Neural cell (in vitro differentiated cells): ENCODE measurements around the gene GTSE1. TPM values are rescaled to one million over a fixed set of nuclear protein-coding genes. Genes with fewer than 3 reads are reported as not detected.

Experiments used
- H2AFZ ChIP-seq: fragments of 200-600, 300-800 bp; sonication (generic), shearing (Covaris generic); 2 replicates; pipeline ENCODE4 v1.6.0; 2014; ENCODE audit warnings: low read depth, mild to moderate bottlenecking, antibody characterized with exemption, low read length, moderate library complexity
- H3F3A ChIP-seq: fragments of 200-600 bp; shearing (Covaris generic); 2 replicates; pipeline ENCODE4 v1.6.1; 2016; ENCODE audit warnings: mild to moderate bottlenecking, moderate library complexity, mixed read lengths, antibody characterized with exemption, low read length; ENCODE audit not compliant: insufficient read depth, poor library complexity, severe bottlenecking
- H3K27ac ChIP-seq: fragments of 200-600, 300-800 bp; sonication (generic), shearing (Covaris generic); 2 replicates; pipeline ENCODE4 v1.5.1; 2014; ENCODE audit warnings: mild to moderate bottlenecking, low read length, moderate library complexity
- H3K27me3 ChIP-seq: fragments of 300-800, 200-600 bp; sonication (generic), shearing (Covaris generic); 2 replicates; pipeline ENCODE4 v1.6.0; 2014; ENCODE audit warnings: mild to moderate bottlenecking, low read depth, low read length, moderate library complexity; ENCODE audit not compliant: insufficient read depth
- H3K36me3 ChIP-seq: fragments of 300-800, 200-600 bp; sonication (generic), shearing (Covaris generic); 2 replicates; pipeline ENCODE4 v1.5.1; 2014; ENCODE audit warnings: mild to moderate bottlenecking, antibody characterized with exemption, low read length, moderate library complexity; ENCODE audit not compliant: insufficient read depth
- H3K4me2 ChIP-seq: fragments of 300-800, 200-600 bp; sonication (generic), shearing (Covaris generic); 2 replicates; pipeline ENCODE4 v1.6.0; 2014; ENCODE audit warnings: mild to moderate bottlenecking, low read length
- H3K4me3 ChIP-seq: fragments of 300-800, 200-600 bp; sonication (generic), shearing (Covaris generic); 2 replicates; pipeline ENCODE4 v1.5.1; 2014; ENCODE audit warnings: mild to moderate bottlenecking, low read length, moderate library complexity
- H3K79me2 ChIP-seq: fragments of 200-600 bp; shearing (Covaris generic); replicated peaks from 2 replicates; pipeline ENCODE4 v1.6.0; 2014; ENCODE audit warnings: mild to moderate bottlenecking, low read length, moderate library complexity; ENCODE audit not compliant: insufficient read depth
- H3K9ac ChIP-seq: fragments of 300-800, 200-600 bp; sonication (generic), shearing (Covaris generic); 2 replicates; pipeline ENCODE4 v1.6.1; 2016; ENCODE audit warnings: mild to moderate bottlenecking, low read length, mixed read lengths
- H3K9me2 ChIP-seq: fragments of 200-600 bp; shearing (Covaris generic); 2 replicates; pipeline ENCODE4 v1.6.1; 2016; ENCODE audit warnings: mild to moderate bottlenecking, low read length, mixed read lengths; ENCODE audit not compliant: insufficient read depth
- H3K9me3 ChIP-seq: fragments of 200-600, 300-800 bp; sonication (generic), shearing (Covaris generic); 2 replicates; pipeline ENCODE4 v1.6.1; 2016; ENCODE audit warnings: mild to moderate bottlenecking, mixed run types, low read length, moderate library complexity, mixed read lengths
- H4K20me1 ChIP-seq: fragments of 200-600 bp; shearing (Covaris generic); 2 replicates; pipeline ENCODE4 v1.6.1; 2016; ENCODE audit warnings: mild to moderate bottlenecking, mixed run types; ENCODE audit not compliant: insufficient read depth
- EP300 ChIP-seq: fragments of 450-650 bp; conservative IDR thresholded peaks from 2 replicates; pipeline ENCODE4 v1.6.1; 2014; ENCODE audit warnings: antibody characterized with exemption, mild to moderate bottlenecking, moderate library complexity; ENCODE audit not compliant: poor library complexity, severe bottlenecking
- EZH2 ChIP-seq: fragments of 200-600, 300-800 bp; shearing (Covaris generic), sonication (generic); IDR thresholded peaks from 2 replicates; pipeline ENCODE4 v1.6.1; 2014; ENCODE audit warnings: antibody characterized with exemption, low read length, borderline replicate concordance, mild to moderate bottlenecking; ENCODE audit not compliant: insufficient read depth, poor library complexity, severe bottlenecking
- MXI1 ChIP-seq: fragments of 450-650 bp; conservative IDR thresholded peaks from 2 replicates; pipeline ENCODE4 v1.6.1; 2014; ENCODE audit warnings: antibody characterized with exemption, mild to moderate bottlenecking; ENCODE audit not compliant: poor library complexity, severe bottlenecking
- POLR2AphosphoS5 ChIP-seq: IDR thresholded peaks from 2 replicates; pipeline ENCODE4 v1.6.1; 2012
- RAD21 ChIP-seq: fragments of 450-650 bp; conservative IDR thresholded peaks from 2 replicates; pipeline ENCODE4 v1.6.1; 2014; ENCODE audit warnings: antibody characterized with exemption, mild to moderate bottlenecking, moderate library complexity
- SMC3 ChIP-seq: fragments of 450-650 bp; conservative IDR thresholded peaks from 2 replicates; pipeline ENCODE4 v1.6.1; 2014; ENCODE audit warnings: antibody characterized with exemption, mild to moderate bottlenecking, moderate library complexity; ENCODE audit not compliant: poor library complexity
- TAF1 ChIP-seq: IDR thresholded peaks from 2 replicates; pipeline ENCODE4 v1.6.1; 2012; ENCODE audit warnings: low read depth
- polyA plus RNA-seq: library from polyadenylated mRNA; depleted of rRNA; stranded (reverse); fragments of >200 nt; gene quantifications from 2 replicates; pipeline ENCODE4 v1.2.3, GENCODE V29; 2014
- TF ChIP-seq, protein P1 (sequence below): IDR thresholded peaks from 2 replicates; pipeline ENCODE4 v1.6.1; 2012; ENCODE audit warnings: borderline replicate concordance
- TF ChIP-seq, protein P2 (sequence below): fragments of 450-650 bp; IDR thresholded peaks from 2 replicates; pipeline ENCODE4 v1.5.1; 2014; ENCODE audit warnings: antibody characterized with exemption, mild to moderate bottlenecking, moderate library complexity; ENCODE audit not compliant: poor library complexity, severe bottlenecking

GTSE1 gene
- polyA plus RNA-seq, 1 donor from 2014 or later, result 0.28 TPM

DNA sequence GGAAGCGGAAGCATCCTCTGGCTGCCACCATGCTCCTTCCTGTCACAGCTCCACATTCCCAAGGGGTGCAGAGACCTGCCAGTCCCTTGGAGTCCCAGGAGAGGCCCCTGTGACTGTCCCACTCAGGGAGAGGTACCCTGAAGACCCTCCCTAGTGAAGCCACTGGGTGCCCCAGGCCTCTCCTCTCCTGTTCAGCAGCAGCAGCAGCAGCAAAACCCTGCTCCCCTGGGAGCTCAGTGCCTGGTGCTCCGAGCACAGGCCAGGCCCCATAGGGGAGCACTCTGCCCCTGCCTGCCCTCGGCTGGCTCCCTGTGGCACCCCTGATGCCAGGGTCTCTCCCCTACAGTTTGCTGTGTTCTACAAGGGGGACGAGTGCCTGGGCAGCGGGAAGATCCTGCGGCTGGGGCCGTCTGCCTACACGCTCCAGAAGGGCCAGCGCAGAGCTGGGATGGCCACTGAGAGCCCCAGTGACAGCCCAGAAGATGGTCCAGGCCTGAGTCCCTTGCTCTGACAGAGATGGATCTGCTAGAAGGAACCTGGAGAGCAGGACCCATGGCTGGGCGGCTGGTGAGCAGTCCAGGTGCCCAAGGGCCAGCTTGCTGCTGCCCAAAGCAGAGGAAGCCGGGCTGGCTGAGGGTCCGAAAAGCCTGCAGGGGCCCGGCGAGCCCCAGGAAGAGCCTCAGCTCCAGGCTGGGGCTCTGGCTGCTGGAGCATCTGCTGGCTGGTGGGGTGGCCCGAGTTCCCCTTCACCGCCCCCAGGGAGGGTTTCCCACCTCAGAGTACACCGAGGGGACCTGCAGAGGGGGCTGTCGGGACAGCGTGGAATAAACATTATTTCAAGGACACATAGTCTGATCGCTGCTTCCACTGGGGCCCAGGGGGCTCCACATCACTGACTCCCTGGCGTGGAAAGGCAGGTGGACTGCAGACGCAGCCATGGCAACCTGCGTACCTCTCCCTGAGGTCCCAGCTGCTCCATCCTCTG lies 60.1 kb downstream of the GTSE1 start:
- H3K27me3 ChIP-seq, result no peaks in the 10 kb centered on the region
- no peaks in the 10 kb centered on the region for H4K20me1 ChIP-seq
- H3K9ac ChIP-seq, result no peak overlapping the region
- H3K36me3 ChIP-seq, result no peaks in the 10 kb centered on the region
- H3K9me2 ChIP-seq, result no peaks in the 10 kb centered on the region
- no peak overlapping the region for H2AFZ ChIP-seq
- no peaks in the 10 kb centered on the region for H3K9me3 ChIP-seq
- no peak overlapping the region for H3K27ac ChIP-seq
- no peaks in the 10 kb centered on the region for H3F3A ChIP-seq
- no peak for TF ChIP-seq EZH2
- no peak for TF ChIP-seq POLR2AphosphoS5
- no peak for TF ChIP-seq EP300
- TF ChIP-seq, protein P1, sequence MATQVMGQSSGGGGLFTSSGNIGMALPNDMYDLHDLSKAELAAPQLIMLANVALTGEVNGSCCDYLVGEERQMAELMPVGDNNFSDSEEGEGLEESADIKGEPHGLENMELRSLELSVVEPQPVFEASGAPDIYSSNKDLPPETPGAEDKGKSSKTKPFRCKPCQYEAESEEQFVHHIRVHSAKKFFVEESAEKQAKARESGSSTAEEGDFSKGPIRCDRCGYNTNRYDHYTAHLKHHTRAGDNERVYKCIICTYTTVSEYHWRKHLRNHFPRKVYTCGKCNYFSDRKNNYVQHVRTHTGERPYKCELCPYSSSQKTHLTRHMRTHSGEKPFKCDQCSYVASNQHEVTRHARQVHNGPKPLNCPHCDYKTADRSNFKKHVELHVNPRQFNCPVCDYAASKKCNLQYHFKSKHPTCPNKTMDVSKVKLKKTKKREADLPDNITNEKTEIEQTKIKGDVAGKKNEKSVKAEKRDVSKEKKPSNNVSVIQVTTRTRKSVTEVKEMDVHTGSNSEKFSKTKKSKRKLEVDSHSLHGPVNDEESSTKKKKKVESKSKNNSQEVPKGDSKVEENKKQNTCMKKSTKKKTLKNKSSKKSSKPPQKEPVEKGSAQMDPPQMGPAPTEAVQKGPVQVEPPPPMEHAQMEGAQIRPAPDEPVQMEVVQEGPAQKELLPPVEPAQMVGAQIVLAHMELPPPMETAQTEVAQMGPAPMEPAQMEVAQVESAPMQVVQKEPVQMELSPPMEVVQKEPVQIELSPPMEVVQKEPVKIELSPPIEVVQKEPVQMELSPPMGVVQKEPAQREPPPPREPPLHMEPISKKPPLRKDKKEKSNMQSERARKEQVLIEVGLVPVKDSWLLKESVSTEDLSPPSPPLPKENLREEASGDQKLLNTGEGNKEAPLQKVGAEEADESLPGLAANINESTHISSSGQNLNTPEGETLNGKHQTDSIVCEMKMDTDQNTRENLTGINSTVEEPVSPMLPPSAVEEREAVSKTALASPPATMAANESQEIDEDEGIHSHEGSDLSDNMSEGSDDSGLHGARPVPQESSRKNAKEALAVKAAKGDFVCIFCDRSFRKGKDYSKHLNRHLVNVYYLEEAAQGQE, result no peak
- no peak for TF ChIP-seq MXI1
- TF ChIP-seq RAD21, result no peak
- no peak for TF ChIP-seq TAF1
- TF ChIP-seq SMC3, result no peak
- TF ChIP-seq, protein P2, sequence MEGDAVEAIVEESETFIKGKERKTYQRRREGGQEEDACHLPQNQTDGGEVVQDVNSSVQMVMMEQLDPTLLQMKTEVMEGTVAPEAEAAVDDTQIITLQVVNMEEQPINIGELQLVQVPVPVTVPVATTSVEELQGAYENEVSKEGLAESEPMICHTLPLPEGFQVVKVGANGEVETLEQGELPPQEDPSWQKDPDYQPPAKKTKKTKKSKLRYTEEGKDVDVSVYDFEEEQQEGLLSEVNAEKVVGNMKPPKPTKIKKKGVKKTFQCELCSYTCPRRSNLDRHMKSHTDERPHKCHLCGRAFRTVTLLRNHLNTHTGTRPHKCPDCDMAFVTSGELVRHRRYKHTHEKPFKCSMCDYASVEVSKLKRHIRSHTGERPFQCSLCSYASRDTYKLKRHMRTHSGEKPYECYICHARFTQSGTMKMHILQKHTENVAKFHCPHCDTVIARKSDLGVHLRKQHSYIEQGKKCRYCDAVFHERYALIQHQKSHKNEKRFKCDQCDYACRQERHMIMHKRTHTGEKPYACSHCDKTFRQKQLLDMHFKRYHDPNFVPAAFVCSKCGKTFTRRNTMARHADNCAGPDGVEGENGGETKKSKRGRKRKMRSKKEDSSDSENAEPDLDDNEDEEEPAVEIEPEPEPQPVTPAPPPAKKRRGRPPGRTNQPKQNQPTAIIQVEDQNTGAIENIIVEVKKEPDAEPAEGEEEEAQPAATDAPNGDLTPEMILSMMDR, result no peak
- H3K79me2 ChIP-seq, result no peaks in the 10 kb centered on the region
- H3K4me2 ChIP-seq, result no peak overlapping the region
- no peak overlapping the region for H3K4me3 ChIP-seq

DNA sequence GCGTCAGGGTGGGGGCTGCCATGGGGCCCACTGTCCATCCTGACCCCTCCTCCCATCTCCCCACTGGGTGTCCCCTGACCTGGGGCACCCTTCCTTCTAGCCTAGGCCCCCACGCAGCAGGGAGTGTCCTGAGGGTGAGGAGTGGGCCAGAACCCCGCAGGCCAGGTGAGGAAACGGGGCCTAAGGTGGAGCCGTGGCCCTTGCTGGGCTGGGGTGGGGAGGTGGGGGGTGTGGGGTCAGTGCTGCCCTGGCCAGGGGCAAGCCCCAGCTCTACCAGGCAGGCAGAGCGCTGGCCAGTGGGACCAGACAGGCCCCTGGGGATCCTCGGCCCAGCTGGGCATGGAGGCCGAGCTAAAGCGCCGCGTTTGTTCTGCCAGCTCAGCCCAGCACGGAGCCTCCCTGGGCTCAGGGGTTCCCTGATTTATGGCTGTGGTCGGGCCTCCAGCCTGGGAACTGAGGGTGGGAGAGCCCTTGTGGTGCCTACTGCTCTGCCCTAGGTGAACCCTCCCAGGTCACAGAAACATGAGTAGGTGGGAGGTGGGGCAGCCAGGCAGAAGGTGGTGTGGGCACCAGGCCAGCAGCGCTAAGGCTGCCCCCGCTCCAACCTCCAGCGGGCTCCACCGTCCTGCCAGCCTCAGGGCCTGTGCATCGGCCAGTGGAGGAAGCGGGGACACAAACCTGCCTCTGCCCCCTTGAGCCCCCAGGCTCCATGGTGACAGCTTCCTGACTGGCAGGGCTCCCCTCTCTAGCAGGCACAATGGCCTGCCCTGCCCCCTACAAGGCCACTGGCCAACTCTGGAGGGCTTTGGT lies 61.2 kb downstream of the GTSE1 start:
- Histone ChIP-seq H3F3A (no peaks in the 10 kb centered on the region), H3K79me2 (no peaks in the 10 kb centered on the region), H3K9me3 (no peaks in the 10 kb centered on the region), H3K4me3 (no peak overlapping the region), H3K9ac (no peak overlapping the region), H4K20me1 (no peaks in the 10 kb centered on the region), H3K27me3 (no peaks in the 10 kb centered on the region), H3K27ac (no peak overlapping the region), H3K36me3 (no peaks in the 10 kb centered on the region), H3K4me2 (no peak overlapping the region), H3K9me2 (no peaks in the 10 kb centered on the region), H2AFZ (no peak overlapping the region)
- TF ChIP-seq EZH2 (no peak), POLR2AphosphoS5 (no peak), RAD21 (no peak), EP300 (no peak), MXI1 (no peak), TAF1 (no peak), SMC3 (no peak)
- TF ChIP-seq, protein P1, result no peak
- TF ChIP-seq, protein P2, result no peak
